Esophagus squamous epithelium (tissue), 4 donors: ENCODE measurements around the gene SMYD3.

ENCODE experiments used
- POLR2A ChIP-seq, 4 donors: fragments of 450-650 bp; IDR thresholded peaks; one replicate each; pipeline ENCODE4 v1.6.1; 2017; ENCODE audit warnings: antibody characterized with exemption in 4 of 4, mild to moderate bottlenecking in 4 of 4, moderate library complexity in 3 of 4
- TF ChIP-seq, protein P1 (sequence below), 6 experiments: fragments of 450-650 bp in 4 of 6; fragments of 200-600 bp in 2 of 6; sonication (generic) in 2 of 6; IDR thresholded peaks; one replicate each; pipeline ENCODE4 v1.5.1; 2016 to 2019; ENCODE audit warnings: antibody characterized with exemption in 6 of 6, mild to moderate bottlenecking in 4 of 6, moderate library complexity in 4 of 6

DNA sequence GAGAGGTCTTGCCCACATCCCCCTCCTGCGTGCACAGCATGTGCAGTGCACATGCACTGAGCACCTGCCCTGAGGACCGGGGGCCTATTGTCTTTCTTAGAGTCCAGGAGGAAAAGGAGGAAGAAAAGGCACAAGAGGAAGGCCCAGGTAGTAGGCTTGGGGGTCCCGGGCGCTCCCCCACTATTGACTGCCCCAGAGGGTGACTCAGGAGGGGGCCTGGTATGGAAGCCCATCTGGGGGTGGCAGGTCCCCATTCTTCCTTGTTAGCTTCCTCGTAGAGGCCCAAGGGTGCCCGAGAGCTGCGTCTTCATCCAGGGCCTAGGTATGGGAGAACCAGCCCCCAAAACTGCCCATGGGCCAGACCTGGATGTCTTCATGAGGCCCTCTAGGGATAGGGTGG, 4.1 kb upstream of the SMYD3 start:
- TF ChIP-seq, protein P1, sequence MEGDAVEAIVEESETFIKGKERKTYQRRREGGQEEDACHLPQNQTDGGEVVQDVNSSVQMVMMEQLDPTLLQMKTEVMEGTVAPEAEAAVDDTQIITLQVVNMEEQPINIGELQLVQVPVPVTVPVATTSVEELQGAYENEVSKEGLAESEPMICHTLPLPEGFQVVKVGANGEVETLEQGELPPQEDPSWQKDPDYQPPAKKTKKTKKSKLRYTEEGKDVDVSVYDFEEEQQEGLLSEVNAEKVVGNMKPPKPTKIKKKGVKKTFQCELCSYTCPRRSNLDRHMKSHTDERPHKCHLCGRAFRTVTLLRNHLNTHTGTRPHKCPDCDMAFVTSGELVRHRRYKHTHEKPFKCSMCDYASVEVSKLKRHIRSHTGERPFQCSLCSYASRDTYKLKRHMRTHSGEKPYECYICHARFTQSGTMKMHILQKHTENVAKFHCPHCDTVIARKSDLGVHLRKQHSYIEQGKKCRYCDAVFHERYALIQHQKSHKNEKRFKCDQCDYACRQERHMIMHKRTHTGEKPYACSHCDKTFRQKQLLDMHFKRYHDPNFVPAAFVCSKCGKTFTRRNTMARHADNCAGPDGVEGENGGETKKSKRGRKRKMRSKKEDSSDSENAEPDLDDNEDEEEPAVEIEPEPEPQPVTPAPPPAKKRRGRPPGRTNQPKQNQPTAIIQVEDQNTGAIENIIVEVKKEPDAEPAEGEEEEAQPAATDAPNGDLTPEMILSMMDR (IDR thresholded peaks at IDR 0.05): no peak
- no peak for TF ChIP-seq POLR2A (IDR thresholded peaks at IDR 0.05)
